HFFc6 (cell line): Measurements from ENCODE around the gene PNPLA5. TPM values are rescaled to one million over a fixed set of nuclear protein-coding genes. Genes with fewer than 3 reads are reported as not detected.

Experiments used
- DNase-seq: peaks from one replicate; pipeline ENCODE4 v3.0.0-alpha.2; 2018
- H3K27ac Mint-ChIP-seq: 2 replicates; pipeline ENCODE4 v1.8.0; 2020; ENCODE audit warnings: mild to moderate bottlenecking, mixed read lengths
- H3K27me3 Mint-ChIP-seq: 2 replicates; pipeline ENCODE4 v1.8.0; 2021; ENCODE audit warnings: mild to moderate bottlenecking, moderate library complexity, mixed read lengths; ENCODE audit not compliant: insufficient read depth
- H3K36me3 Mint-ChIP-seq: 2 replicates; pipeline ENCODE4 v1.8.0; 2021; ENCODE audit warnings: low read depth, mixed read lengths
- H3K4me1 Mint-ChIP-seq: 2 replicates; pipeline ENCODE4 v1.8.0; 2020; ENCODE audit warnings: low read depth, mixed read lengths
- H3K4me3 Mint-ChIP-seq: 2 replicates; pipeline ENCODE4 v1.8.0; 2020; ENCODE audit warnings: mild to moderate bottlenecking, moderate library complexity, mixed read lengths
- H3K9me3 Mint-ChIP-seq: 2 replicates; pipeline ENCODE4 v1.8.0; 2020; ENCODE audit warnings: mild to moderate bottlenecking, mixed read lengths
- CTCF ChIP-seq: fragments of 200-600 bp; sonication (generic); IDR thresholded peaks from 2 replicates; pipeline ENCODE4 v1.5.0; 2021; ENCODE audit warnings: antibody characterized with exemption, mild to moderate bottlenecking
- total RNA-seq, 6 experiments: library from RNA; stranded (reverse); fragmentation: NEBNext Ultra II Directional; extraction: Animal tissue kit (Norgen Biotek cat#: 25700); gene quantifications; 2 replicates in 1 of 6; 3 replicates in 5 of 6; pipeline ENCODE4 v1.2.3, GENCODE V29; 2021

Gene PNPLA5
- total RNA-seq, 6 experiments from 2014 or later: not detected

GRCh38 chr22:43892183-43892894, 526 bp upstream of the PNPLA5 start:
- no peaks in the 10 kb centered on the region for H3K36me3 Mint-ChIP-seq
- H3K4me3 Mint-ChIP-seq: no peak overlapping the region
- no peak for TF ChIP-seq CTCF
- H3K27me3 Mint-ChIP-seq: peaks cover 7% of the 10 kb centered on the region
- DNase-seq: no peak
- no peaks in the 10 kb centered on the region for H3K9me3 Mint-ChIP-seq
- peaks cover 10% of the 10 kb centered on the region for H3K4me1 Mint-ChIP-seq
- H3K27ac Mint-ChIP-seq: no peak overlapping the region

- H3K36me3 Mint-ChIP-seq: no peaks in the 10 kb centered on the region
Observed at GRCh38 chr22:43890901-43891331, 897 bp downstream of the PNPLA5 start.

GRCh38 chr22:43889860-43890253, 2.0 kb downstream of the PNPLA5 start:
- no peak overlapping the region for H3K27ac Mint-ChIP-seq
- peak; percentile 43 for DNase-seq
- H3K36me3 Mint-ChIP-seq: no peaks in the 10 kb centered on the region
- peaks cover 7% of the 10 kb centered on the region for H3K4me1 Mint-ChIP-seq
- no peak overlapping the region for H3K4me3 Mint-ChIP-seq
- peak; percentile 52 for TF ChIP-seq CTCF
- H3K27me3 Mint-ChIP-seq: peaks cover 14% of the 10 kb centered on the region
- H3K9me3 Mint-ChIP-seq: no peaks in the 10 kb centered on the region

More at GRCh38 chr22:43890901-43891331, 897 bp downstream of the PNPLA5 start:
- Mint-ChIP-seq H3K4me1 (peaks cover 7% of the 10 kb centered on the region), H3K27ac (no peak overlapping the region), H3K27me3 (peaks cover 10% of the 10 kb centered on the region), H3K9me3 (no peaks in the 10 kb centered on the region), H3K4me3 (no peak overlapping the region)
- no peak for DNase-seq
- no peak for TF ChIP-seq CTCF

GRCh38 chr22:43889201-43889859, 2.5 kb downstream of the PNPLA5 start:
- no peaks in the 10 kb centered on the region for H3K36me3 Mint-ChIP-seq
- TF ChIP-seq CTCF: no peak
- DNase-seq: no peak
- H3K27me3 Mint-ChIP-seq: peaks cover 14% of the 10 kb centered on the region
- H3K4me3 Mint-ChIP-seq: no peak overlapping the region
- peaks cover 7% of the 10 kb centered on the region for H3K4me1 Mint-ChIP-seq
- H3K9me3 Mint-ChIP-seq: no peaks in the 10 kb centered on the region
- H3K27ac Mint-ChIP-seq: no peak overlapping the region

- Mint-ChIP-seq H3K9me3 (no peaks in the 10 kb centered on the region), H3K36me3 (no peaks in the 10 kb centered on the region), H3K4me1 (peaks cover 7% of the 10 kb centered on the region), H3K27ac (no peak overlapping the region), H3K27me3 (peaks cover 14% of the 10 kb centered on the region), H3K4me3 (no peak overlapping the region)
- TF ChIP-seq CTCF: no peak
- DNase-seq: no peak
Observed at GRCh38 chr22:43888740-43889139, 3.1 kb downstream of the PNPLA5 start.
